OCI-LY3 (cell line): ENCODE results near the gene STRIP1.

Experiments
- H2AFZ ChIP-seq: fragments of 200-600, 300-600 bp; shearing (Covaris generic); 2 replicates; pipeline ENCODE4 v1.6.0; 2014; ENCODE audit warnings: antibody characterized with exemption, low read depth, low read length
- H3K27ac ChIP-seq: fragments of 200-600, 300-600 bp; sonication (generic); 2 replicates; pipeline ENCODE4 v1.5.1; 2014; ENCODE audit warnings: mild to moderate bottlenecking, low read length, moderate library complexity, mixed read lengths
- H3K27me3 ChIP-seq: fragments of 200-600, 300-600 bp; sonication (generic); 2 replicates; pipeline ENCODE4 v1.6.1; 2014; ENCODE audit warnings: low read depth, low read length, mixed read lengths
- H3K36me3 ChIP-seq: fragments of 200-600, 300-600 bp; sonication (generic); replicated peaks from 2 replicates; pipeline ENCODE3; 2014; ENCODE audit warnings: low read depth, low read length, mixed read lengths
- H3K4me1 ChIP-seq: fragments of 300-600, 200-600 bp; sonication (generic); 2 replicates; pipeline ENCODE4 v1.6.1; 2014; ENCODE audit warnings: low read length, mixed read lengths
- H3K4me2 ChIP-seq: fragments of 200-600, 300-600 bp; sonication (generic); 2 replicates; pipeline ENCODE4 v1.6.1; 2014; ENCODE audit warnings: low read length, mixed read lengths
- H3K4me3 ChIP-seq: fragments of 300-600, 200-600 bp; sonication (generic); 2 replicates; pipeline ENCODE4 v1.5.1; 2014; ENCODE audit warnings: antibody characterized with exemption, mild to moderate bottlenecking, low read length, moderate library complexity
- H3K79me2 ChIP-seq: fragments of 300-600, 200-600 bp; shearing (Covaris generic); 2 replicates; pipeline ENCODE4 v1.6.1; 2014; ENCODE audit warnings: mild to moderate bottlenecking, low read length, mixed read lengths
- H3K9ac ChIP-seq: fragments of 300-600, 200-600 bp; shearing (Covaris generic); 2 replicates; pipeline ENCODE4 v1.6.0; 2014; ENCODE audit warnings: mild to moderate bottlenecking, low read length, moderate library complexity
- H3K9me3 ChIP-seq: fragments of 200-600, 300-600 bp; shearing (Covaris generic); 2 replicates; pipeline ENCODE4 v1.6.1; 2014; ENCODE audit warnings: low read length, mixed read lengths; ENCODE audit not compliant: insufficient read depth
- H4K20me1 ChIP-seq: fragments of 200-600, 300-600 bp; sonication (generic); 2 replicates; pipeline ENCODE4 v1.6.1; 2016; ENCODE audit warnings: low read length, mixed read lengths; ENCODE audit not compliant: insufficient read depth
- CTCF ChIP-seq: fragments of 200-600, 300-600 bp; sonication (generic); IDR thresholded peaks from 2 replicates; pipeline ENCODE4 v1.5.1; 2014; ENCODE audit warnings: antibody characterized with exemption, low read length, low read depth
- EZH2phosphoT487 ChIP-seq: fragments of 200-600 bp; shearing (Covaris generic); IDR thresholded peaks from 2 replicates; pipeline ENCODE4 v1.6.1; 2018; ENCODE audit warnings: antibody characterized with exemption, mixed run types, low read depth

STRIP1 gene

GRCh38 chr1:110011527-110012041, 22.8 kb upstream of the STRIP1 start:
- TF ChIP-seq EZH2phosphoT487 (no peak), CTCF (peak; percentile 51)
- H2AFZ ChIP-seq, result no peak overlapping the region
- peak overlapping the region; percentile 47; the same call in 1 of the 2 replicates for H3K9ac ChIP-seq
- H3K36me3 ChIP-seq, result peaks cover 39% of the 10 kb centered on the region
- H3K79me2 ChIP-seq, result no peaks in the 10 kb centered on the region
- no peaks in the 10 kb centered on the region for H3K27me3 ChIP-seq
- peak overlapping the region; percentile 82 for H3K27ac ChIP-seq
- peaks cover 31% of the 10 kb centered on the region for H3K4me1 ChIP-seq
- peaks cover 3% of the 10 kb centered on the region; the same call in 1 of the 2 replicates for H4K20me1 ChIP-seq
- peak overlapping the region; percentile 22 for H3K4me3 ChIP-seq
- no peaks in the 10 kb centered on the region for H3K9me3 ChIP-seq
- peak overlapping the region; percentile 69 for H3K4me2 ChIP-seq

GRCh38 chr1:110012100-110012780, 22.2 kb upstream of the STRIP1 start:
- TF ChIP-seq CTCF (no peak), EZH2phosphoT487 (no peak)
- Histone ChIP-seq H3K27me3 (no peaks in the 10 kb centered on the region), H3K79me2 (no peaks in the 10 kb centered on the region), H2AFZ (no peak overlapping the region), H4K20me1 (peaks cover 3% of the 10 kb centered on the region; the same call in 1 of the 2 replicates), H3K9me3 (no peaks in the 10 kb centered on the region), H3K4me2 (peak overlapping the region; percentile 69), H3K4me3 (no peak overlapping the region; the same call in 1 of the 2 replicates), H3K4me1 (peaks cover 37% of the 10 kb centered on the region), H3K9ac (peak overlapping the region; percentile 3; the same call in 1 of the 2 replicates), H3K27ac (peak overlapping the region; percentile 82), H3K36me3 (peaks cover 41% of the 10 kb centered on the region)

GRCh38 chr1:110017792-110018191, 16.6 kb upstream of the STRIP1 start:
- Histone ChIP-seq H3K4me2 (no peak overlapping the region), H2AFZ (no peak overlapping the region), H3K4me3 (no peak overlapping the region), H3K79me2 (no peaks in the 10 kb centered on the region), H3K9me3 (no peaks in the 10 kb centered on the region), H4K20me1 (no peaks in the 10 kb centered on the region), H3K4me1 (peaks cover 12% of the 10 kb centered on the region), H3K27ac (no peak overlapping the region; the same call in 1 of the 2 replicates), H3K9ac (no peak overlapping the region), H3K27me3 (no peaks in the 10 kb centered on the region), H3K36me3 (peaks cover 36% of the 10 kb centered on the region)
- no peak for TF ChIP-seq EZH2phosphoT487
- TF ChIP-seq CTCF, result no peak

GRCh38 chr1:110018396-110018795, 16.0 kb upstream of the STRIP1 start:
- no peak overlapping the region for H3K4me2 ChIP-seq
- H3K4me3 ChIP-seq, result no peak overlapping the region
- TF ChIP-seq CTCF, result no peak
- no peak for TF ChIP-seq EZH2phosphoT487
- H4K20me1 ChIP-seq, result no peaks in the 10 kb centered on the region
- peaks cover 12% of the 10 kb centered on the region for H3K4me1 ChIP-seq
- H3K27me3 ChIP-seq, result no peaks in the 10 kb centered on the region
- H2AFZ ChIP-seq, result no peak overlapping the region
- no peak overlapping the region for H3K27ac ChIP-seq
- peaks cover 37% of the 10 kb centered on the region for H3K36me3 ChIP-seq
- H3K79me2 ChIP-seq, result no peaks in the 10 kb centered on the region
- H3K9ac ChIP-seq, result no peak overlapping the region
- H3K9me3 ChIP-seq, result no peaks in the 10 kb centered on the region
